ENCODE data around the gene CELSR1.

CELSR1 gene

GRCh38 chr22:46578824-46579561 lies 41.6 kb upstream of the CELSR1 start:
- peak overlapping the region; percentile 88 for H3K4me3 ChIP-seq
- peak overlapping the region in 1 of 2 donors; percentile 34 for H3K27ac ChIP-seq
- DNase-seq (ENCODE audit: low spot score) = no peak
- TF ChIP-seq, protein P1, sequence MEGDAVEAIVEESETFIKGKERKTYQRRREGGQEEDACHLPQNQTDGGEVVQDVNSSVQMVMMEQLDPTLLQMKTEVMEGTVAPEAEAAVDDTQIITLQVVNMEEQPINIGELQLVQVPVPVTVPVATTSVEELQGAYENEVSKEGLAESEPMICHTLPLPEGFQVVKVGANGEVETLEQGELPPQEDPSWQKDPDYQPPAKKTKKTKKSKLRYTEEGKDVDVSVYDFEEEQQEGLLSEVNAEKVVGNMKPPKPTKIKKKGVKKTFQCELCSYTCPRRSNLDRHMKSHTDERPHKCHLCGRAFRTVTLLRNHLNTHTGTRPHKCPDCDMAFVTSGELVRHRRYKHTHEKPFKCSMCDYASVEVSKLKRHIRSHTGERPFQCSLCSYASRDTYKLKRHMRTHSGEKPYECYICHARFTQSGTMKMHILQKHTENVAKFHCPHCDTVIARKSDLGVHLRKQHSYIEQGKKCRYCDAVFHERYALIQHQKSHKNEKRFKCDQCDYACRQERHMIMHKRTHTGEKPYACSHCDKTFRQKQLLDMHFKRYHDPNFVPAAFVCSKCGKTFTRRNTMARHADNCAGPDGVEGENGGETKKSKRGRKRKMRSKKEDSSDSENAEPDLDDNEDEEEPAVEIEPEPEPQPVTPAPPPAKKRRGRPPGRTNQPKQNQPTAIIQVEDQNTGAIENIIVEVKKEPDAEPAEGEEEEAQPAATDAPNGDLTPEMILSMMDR (IDR thresholded peaks at IDR 0.05) = no peak

DNA sequence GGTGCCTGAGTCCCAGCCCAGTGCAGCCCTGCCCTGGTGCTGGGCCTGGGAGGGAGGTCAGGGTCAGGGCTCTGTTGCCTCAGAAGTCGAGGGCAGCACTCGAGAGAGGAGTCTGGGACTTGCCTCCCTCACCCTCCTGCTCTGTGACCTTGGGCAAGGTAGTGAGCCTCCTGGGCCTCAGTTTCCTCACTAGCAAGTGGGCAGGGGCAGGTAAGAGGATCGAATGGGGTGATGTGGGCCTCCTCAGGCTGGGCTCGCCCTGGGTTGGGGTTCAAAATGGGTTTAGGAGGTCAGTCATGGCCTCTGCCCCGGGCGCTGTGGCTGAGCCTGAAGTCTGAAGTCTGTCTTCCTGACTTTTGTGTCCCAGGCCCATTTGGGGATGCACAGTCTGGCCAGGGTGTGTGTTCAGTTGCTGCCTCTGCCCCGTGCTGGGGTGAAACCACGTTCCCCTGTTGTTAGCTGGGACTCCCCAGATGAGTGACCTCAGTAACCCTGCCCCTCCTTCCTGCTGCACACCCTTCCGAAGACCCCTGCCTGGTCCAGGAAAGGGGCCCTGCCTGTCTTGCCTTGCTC lies 40.9 kb upstream of the CELSR1 start:
- TF ChIP-seq, protein P1 (IDR thresholded peaks at IDR 0.05) = no peak
- Histone ChIP-seq H3K4me3 (peak overlapping the region; percentile 88), H3K27ac (peak overlapping the region in 1 of 2 donors; percentile 34)
- DNase-seq (ENCODE audit: low spot score) = no peak

GRCh38 chr22:46577368-46578249 lies 40.2 kb upstream of the CELSR1 start:
- no peak for DNase-seq (ENCODE audit: low spot score)
- TF ChIP-seq, protein P1 (IDR thresholded peaks at IDR 0.05) = no peak
- Histone ChIP-seq H3K27ac (peak overlapping the region in 1 of 2 donors; percentile 85), H3K4me3 (peak overlapping the region; percentile 88)

- H3K4me3 ChIP-seq = peak overlapping the region; percentile 88
- DNase-seq (ENCODE audit: low spot score) = no peak
- TF ChIP-seq, protein P1 (IDR thresholded peaks at IDR 0.05) = no peak
- peak overlapping the region in 1 of 2 donors; percentile 85 for H3K27ac ChIP-seq
Measured at GRCh38 chr22:46576556-46577367, 39.3 kb upstream of the CELSR1 start.

- peak overlapping the region in 1 of 2 donors; percentile 85 for H3K27ac ChIP-seq
- H3K4me3 ChIP-seq = peak overlapping the region; percentile 88
- TF ChIP-seq, protein P1 (IDR thresholded peaks at IDR 0.05) = no peak
- no peak for DNase-seq (ENCODE audit: low spot score)
Measured at GRCh38 chr22:46575911-46576555, 38.6 kb upstream of the CELSR1 start.

Measured in coronary artery (tissue), 2 donors.